Activated CD4-positive, alpha-beta T cell treated with anti-CD3 and anti-CD28 coated beads, Interleukin-2, Interleukin-4, amounts not matched to agents 100 ng/mL and 50 ng/mL, durations not matched to agents 16 hours and 8 hours (primary cell): ENCODE data around the gene MST1.
"Not testable (repeated sequence)": the region's sequence is repeated elsewhere in the genome, so short reads cannot be mapped to it uniquely, and the experiment has no call there.

ENCODE experiments used
- DNase-seq: peaks from one replicate; pipeline ENCODE4 v3.0.0-alpha.2; 2020; ENCODE audit warnings: low spot score

The MST1 gene

GRCh38 chr3:49700453-49701128 is 11.3 kb upstream of the MST1 start:
- no peak for DNase-seq

GRCh38 chr3:49700014-49700413 is 10.7 kb upstream of the MST1 start:
- no peak for DNase-seq

- no peak for DNase-seq
These were observed 10.2 kb upstream of the MST1 start for GRCh38 chr3:49699281-49699979.

- DNase-seq, result not testable (repeated sequence)
These were observed 6.2 kb upstream of the MST1 start for GRCh38 chr3:49695350-49696015.

- not testable (repeated sequence) for DNase-seq
These were observed 5.3 kb upstream of the MST1 start for GRCh38 chr3:49694409-49695070.

GRCh38 chr3:49691481-49691880 is 2.2 kb upstream of the MST1 start:
- DNase-seq, result not testable (repeated sequence)

- DNase-seq, result not testable (repeated sequence)
These were observed 1.6 kb upstream of the MST1 start for GRCh38 chr3:49690856-49691255.

- DNase-seq, result not testable (repeated sequence)
These were observed 792 bp upstream of the MST1 start for GRCh38 chr3:49689908-49690624.

GRCh38 chr3:49688338-49689045 is 782 bp downstream of the MST1 start:
- DNase-seq, result not testable (repeated sequence)

GRCh38 chr3:49687424-49687795 is 1.9 kb downstream of the MST1 start:
- not testable (repeated sequence) for DNase-seq

GRCh38 chr3:49686769-49687423 is 2.4 kb downstream of the MST1 start:
- peak; percentile 30 for DNase-seq

GRCh38 chr3:49686346-49686745 is 2.9 kb downstream of the MST1 start:
- DNase-seq, result not testable (repeated sequence)

- DNase-seq, result not testable (repeated sequence)
These were observed 3.4 kb downstream of the MST1 start for GRCh38 chr3:49685846-49686245.

GRCh38 chr3:49685103-49685502 is 4.2 kb downstream of the MST1 start:
- DNase-seq, result not testable (repeated sequence)

- DNase-seq, result not testable (repeated sequence)
These were observed 4.8 kb downstream of the MST1 start for GRCh38 chr3:49684453-49684852.

GRCh38 chr3:49683162-49683561 is 6.1 kb downstream of the MST1 start:
- no peak for DNase-seq

GRCh38 chr3:49681543-49681942 is 7.7 kb downstream of the MST1 start:
- no peak for DNase-seq

GRCh38 chr3:49681232-49681522 is 8.1 kb downstream of the MST1 start:
- DNase-seq, result no peak

- no peak for DNase-seq
These were observed 8.6 kb downstream of the MST1 start for GRCh38 chr3:49680493-49681231.

GRCh38 chr3:49675912-49676311 is 13.4 kb downstream of the MST1 start:
- DNase-seq, result no peak
